K562 (cell line): ENCODE results near the gene SPNS1. TPM values are rescaled to one million over a fixed set of nuclear protein-coding genes. Genes with fewer than 3 reads are reported as not detected.
A peak's percentile ranks its signal among the peaks of the same experiment; 100 is the strongest.

ENCODE experiments used
- BCOR ChIP-seq: fragments of 450-650 bp; IDR thresholded peaks from 2 replicates; pipeline ENCODE4 v1.6.1; 2016
- ELF4 ChIP-seq: fragments of 450-650 bp; formaldehyde crosslinking; IDR thresholded peaks from 2 replicates; pipeline ENCODE4 v1.4.0; 2022; ENCODE audit warnings: missing genetic modification characterization
- KHSRP ChIP-seq: fragments of 450-650 bp; IDR thresholded peaks from 2 replicates; pipeline ENCODE4 v1.6.1; 2017
- MCM3 ChIP-seq: fragments of 450-650 bp; IDR thresholded peaks from 2 replicates; pipeline ENCODE4 v1.6.1; 2016
- MTA1 ChIP-seq: fragments of 450-650 bp; IDR thresholded peaks from 2 replicates; pipeline ENCODE4 v1.6.1; 2017; ENCODE audit warnings: borderline replicate concordance
- PURB ChIP-seq: sonication (generic); formaldehyde crosslinking; IDR thresholded peaks from 2 replicates; pipeline ENCODE4 v1.9.0; 2021; ENCODE audit warnings: low read depth, mild to moderate bottlenecking, missing genetic modification reagents
- RERE ChIP-seq: sonication (generic); formaldehyde crosslinking; IDR thresholded peaks from 2 replicates; pipeline ENCODE4 v1.8.0; 2023; ENCODE audit warnings: missing genetic modification reagents, mild to moderate bottlenecking, borderline replicate concordance
- SRSF9 ChIP-seq: fragments of 200-400 bp; formaldehyde crosslinking; IDR thresholded peaks from 2 replicates; pipeline ENCODE4 v1.6.1; 2017; ENCODE audit warnings: low read depth, low read length, borderline replicate concordance
- TCF15 ChIP-seq: fragments of 250-450 bp; sonication (Bioruptor Pico); IDR thresholded peaks from 2 replicates; pipeline ENCODE4 v1.8.0; 2022; ENCODE audit warnings: moderate library complexity, mild to moderate bottlenecking, inconsistent platforms
- ZFP36 ChIP-seq: fragments of 150-350 bp; IDR thresholded peaks from 2 replicates; pipeline ENCODE4 v1.6.1; 2018; ENCODE audit warnings: low read length, low read depth; ENCODE audit not compliant: partially characterized antibody
- ZNF3 ChIP-seq: fragments of 250-450 bp; sonication (Bioruptor Pico); IDR thresholded peaks from 2 replicates; pipeline ENCODE4 v1.5.0; 2021; ENCODE audit warnings: mild to moderate bottlenecking, moderate library complexity
- ZNF347 ChIP-seq: fragments of 450-650 bp; formaldehyde crosslinking; IDR thresholded peaks from 2 replicates; pipeline ENCODE4 v1.4.0; 2020; ENCODE audit warnings: low read depth, mild to moderate bottlenecking, moderate library complexity
- ZNF695 ChIP-seq: fragments of 450-650 bp; formaldehyde crosslinking; IDR thresholded peaks from 2 replicates; pipeline ENCODE4 v1.4.0; 2020; ENCODE audit warnings: mild to moderate bottlenecking, moderate library complexity
- polyA plus RNA-seq, 8 experiments: library from polyadenylated mRNA; depleted of rRNA in 4 of 8; stranded (reverse) in 5 of 8; unstranded in 3 of 8; fragments of >200 nt; fragmentation: Nextera tagmentation in 2 of 8; fragmentation: Illumina TruSeq in 1 of 8; extraction: Ambion mirVana in 2 of 8; extraction: Trizol in 1 of 8; gene quantifications; 2 replicates each; pipeline versions ENCODE4 v1.2.1 to v1.2.3, GENCODE V29; 2011 to 2014; ENCODE audit warnings: inconsistent platforms in 1 of 8, missing spikeins in 1 of 8
- total RNA-seq, 7 experiments: library from RNA; depleted of rRNA in 6 of 7; stranded (reverse); fragments of >200 nt in 6 of 7; fragmentation: Illumina TruSeq in 2 of 7; extraction: Trizol in 2 of 7; gene quantifications; 2 replicates each; pipeline versions ENCODE4 v1.2.1 to v1.2.3, GENCODE V29; 2011 to 2021; ENCODE audit warnings: low replicate concordance in 1 of 7
- TF ChIP-seq, protein P1 (sequence below), 2 experiments: IDR thresholded peaks; 2 replicates each; pipeline ENCODE4 v1.6.1; 2012; ENCODE audit warnings: improper control_type of control experiment in 2 of 2, low read depth in 2 of 2, low read length in 2 of 2, borderline replicate concordance in 1 of 2
- TF ChIP-seq, protein P2 (sequence below): sonication (generic); formaldehyde crosslinking; IDR thresholded peaks from 2 replicates; pipeline ENCODE4 v1.8.0; 2022; ENCODE audit warnings: missing genetic modification reagents, mild to moderate bottlenecking, moderate library complexity, borderline replicate concordance

Gene SPNS1
- total and polyA plus RNA-seq, 9 of the 15 experiments (the other 6 are each of a cell fraction or from before 2014, with no cell fraction given) = 0.58 to 64.9 (median 13.7) TPM

DNA sequence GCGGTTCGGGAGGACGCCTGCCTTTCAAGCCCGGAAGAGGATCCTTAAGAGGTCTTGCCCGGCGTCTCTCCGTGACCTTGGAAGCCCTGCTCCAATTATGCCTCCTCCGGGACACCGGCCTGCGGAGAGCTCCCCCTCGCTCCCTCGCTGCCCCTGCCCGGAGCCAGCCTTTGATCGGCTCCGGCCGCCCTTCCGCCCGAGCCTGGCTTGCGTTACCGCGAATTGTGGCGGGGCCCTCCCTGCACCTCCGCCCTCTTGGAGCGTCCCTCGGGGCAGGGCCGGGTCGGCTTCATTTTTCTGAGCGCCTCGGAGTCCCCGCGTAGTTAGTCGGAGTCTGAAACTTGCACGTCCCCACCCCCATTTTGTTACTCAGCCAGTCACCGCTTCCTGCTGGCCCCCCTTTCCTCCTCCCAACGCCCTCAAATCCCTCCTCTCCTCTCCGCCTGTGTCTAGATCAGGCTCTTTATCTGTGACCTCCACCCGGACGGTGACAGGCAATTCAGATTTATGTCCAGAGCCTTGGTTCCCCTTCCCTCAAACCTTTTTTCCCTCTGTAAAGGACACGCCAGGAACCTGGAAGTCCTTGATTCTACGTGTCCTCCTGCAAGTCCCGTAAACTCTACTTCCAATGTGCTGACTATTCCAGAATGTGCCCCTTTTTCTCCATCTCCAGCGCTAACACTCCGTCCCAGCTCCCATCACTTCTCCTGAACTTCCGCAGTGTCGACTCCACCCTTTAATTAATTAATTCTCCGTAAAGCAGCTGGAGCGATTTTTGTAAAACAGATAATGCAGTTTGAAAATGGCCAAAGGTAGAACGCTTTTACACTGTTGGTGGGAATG is 49.0 kb upstream of the SPNS1 start (continued):
- TF ChIP-seq RERE (CRISPR knock-in tag) (no peak), BCOR (peak; percentile 88), TCF15 (CRISPR knock-in tag) (no peak), MTA1 (peak; percentile 82), ZFP36 (no peak), PURB (CRISPR knock-in tag) (no peak), KHSRP (0 out of 2 replicates have a peak, but pooled peaks have one; percentile 22), ZNF695 (CRISPR knock-in tag) (no peak), SRSF9 (no peak), MCM3 (no peak), ZNF347 (CRISPR knock-in tag) (no peak), ZNF3 (CRISPR knock-in tag) (no peak), ELF4 (peak; percentile 91)
- TF ChIP-seq, protein P1, sequence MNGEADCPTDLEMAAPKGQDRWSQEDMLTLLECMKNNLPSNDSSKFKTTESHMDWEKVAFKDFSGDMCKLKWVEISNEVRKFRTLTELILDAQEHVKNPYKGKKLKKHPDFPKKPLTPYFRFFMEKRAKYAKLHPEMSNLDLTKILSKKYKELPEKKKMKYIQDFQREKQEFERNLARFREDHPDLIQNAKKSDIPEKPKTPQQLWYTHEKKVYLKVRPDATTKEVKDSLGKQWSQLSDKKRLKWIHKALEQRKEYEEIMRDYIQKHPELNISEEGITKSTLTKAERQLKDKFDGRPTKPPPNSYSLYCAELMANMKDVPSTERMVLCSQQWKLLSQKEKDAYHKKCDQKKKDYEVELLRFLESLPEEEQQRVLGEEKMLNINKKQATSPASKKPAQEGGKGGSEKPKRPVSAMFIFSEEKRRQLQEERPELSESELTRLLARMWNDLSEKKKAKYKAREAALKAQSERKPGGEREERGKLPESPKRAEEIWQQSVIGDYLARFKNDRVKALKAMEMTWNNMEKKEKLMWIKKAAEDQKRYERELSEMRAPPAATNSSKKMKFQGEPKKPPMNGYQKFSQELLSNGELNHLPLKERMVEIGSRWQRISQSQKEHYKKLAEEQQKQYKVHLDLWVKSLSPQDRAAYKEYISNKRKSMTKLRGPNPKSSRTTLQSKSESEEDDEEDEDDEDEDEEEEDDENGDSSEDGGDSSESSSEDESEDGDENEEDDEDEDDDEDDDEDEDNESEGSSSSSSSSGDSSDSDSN (IDR thresholded peaks at IDR 0.05; ENCODE audit: borderline replicate concordance in 1 of 2, low read depth in 2 of 2, low read length in 2 of 2) = peak in 1 of 2 experiments; percentile 40; a peak in 1 of 4 replicates
- TF ChIP-seq, protein P2, sequence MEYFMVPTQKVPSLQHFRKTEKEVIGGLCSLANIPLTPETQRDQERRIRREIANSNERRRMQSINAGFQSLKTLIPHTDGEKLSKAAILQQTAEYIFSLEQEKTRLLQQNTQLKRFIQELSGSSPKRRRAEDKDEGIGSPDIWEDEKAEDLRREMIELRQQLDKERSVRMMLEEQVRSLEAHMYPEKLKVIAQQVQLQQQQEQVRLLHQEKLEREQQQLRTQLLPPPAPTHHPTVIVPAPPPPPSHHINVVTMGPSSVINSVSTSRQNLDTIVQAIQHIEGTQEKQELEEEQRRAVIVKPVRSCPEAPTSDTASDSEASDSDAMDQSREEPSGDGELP (CRISPR knock-in tag) = 0 out of 2 replicates have a peak, but pooled peaks have one; percentile 38
